PC-3 (cell line): ENCODE results near the gene LHFPL6. TPM values are rescaled to one million over a fixed set of nuclear protein-coding genes. Genes with fewer than 3 reads are reported as not detected.

Source experiments
- ATAC-seq: fragments of 200-7000 bp; cut with Tn5 transposase; 2 replicates; pipeline ENCODE4 v1.9.1; 2020; ENCODE audit warnings: mild to moderate bottlenecking, moderate library complexity
- BruUV-seq: library from RNA; stranded (reverse); fragments of 400-500 nt; replicated peaks from 2 replicates; lab custom pipeline; 2021; lab: Mats Ljungman, UMichigan
- CTCF ChIA-PET: fragments of 300-600 bp; sonication (Branson Sonifier 250); formaldehyde crosslinking; loops from one replicate; lab custom pipeline; 2022; ENCODE audit warnings: antibody characterized with exemption; lab: Charles Lee
- POLR2A ChIA-PET: fragments of 300-600 bp; sonication (Branson Sonifier 250); formaldehyde crosslinking; loops from one replicate; lab custom pipeline; 2022; ENCODE audit warnings: antibody characterized with exemption; ENCODE audit not compliant: unreplicated experiment; lab: Charles Lee
- DNase-seq: peaks from one replicate; pipeline ENCODE4 v3.0.0-alpha.2; 2015
- H2AFZ ChIP-seq: fragments of 300-600 bp; sonication (generic); 2 replicates; pipeline ENCODE4 v1.6.0; 2016; ENCODE audit warnings: antibody characterized with exemption, low read length
- H3F3A ChIP-seq: fragments of 300-600 bp; sonication (generic); one replicate; pipeline ENCODE4 v1.6.0; 2017; ENCODE audit warnings: antibody characterized with exemption, low read length, control low read depth, mild to moderate bottlenecking; ENCODE audit not compliant: unreplicated experiment
- H3K27ac ChIP-seq: fragments of 300-600 bp; sonication (generic); 2 replicates; pipeline ENCODE4 v1.5.1; 2016; ENCODE audit warnings: mild to moderate bottlenecking, low read length
- H3K27me3 ChIP-seq: fragments of 300-600 bp; sonication (generic); 2 replicates; pipeline ENCODE4 v1.6.1; 2016; ENCODE audit warnings: low read length, mixed read lengths
- H3K36me3 ChIP-seq: fragments of 300-600 bp; sonication (generic); 2 replicates; pipeline ENCODE4 v1.6.1; 2016; ENCODE audit warnings: low read depth, mixed run types, low read length, mixed read lengths
- H3K4me1 ChIP-seq: fragments of 300-600 bp; sonication (generic); 2 replicates; pipeline ENCODE4 v1.5.1; 2016; ENCODE audit warnings: low read length; ENCODE audit not compliant: insufficient read depth
- H3K4me2 ChIP-seq: fragments of 300-600 bp; sonication (generic); 2 replicates; pipeline ENCODE4 v1.6.0; 2016; ENCODE audit warnings: low read length
- H3K4me3 ChIP-seq: fragments of 300-600 bp; sonication (generic); 2 replicates; pipeline ENCODE4 v1.5.1; 2016; ENCODE audit warnings: mild to moderate bottlenecking, low read length, mixed read lengths
- H3K79me2 ChIP-seq: fragments of 300-600 bp; sonication (generic); 2 replicates; pipeline ENCODE4 v1.6.1; 2017; ENCODE audit warnings: low read length, mixed read lengths
- H3K9ac ChIP-seq: fragments of 300-600 bp; sonication (generic); 2 replicates; pipeline ENCODE4 v1.6.0; 2016; ENCODE audit warnings: mild to moderate bottlenecking, low read length
- H3K9me2 ChIP-seq: fragments of 300-600 bp; sonication (generic); replicated peaks from 2 replicates; pipeline ENCODE4 v1.6.1; 2016; ENCODE audit warnings: mixed run types, low read length, mixed read lengths
- H3K9me3 ChIP-seq: fragments of 300-600 bp; sonication (generic); 2 replicates; pipeline ENCODE4 v1.6.1; 2016; ENCODE audit warnings: low read length, mixed read lengths
- H4K20me1 ChIP-seq: fragments of 300-600 bp; sonication (generic); 2 replicates; pipeline ENCODE4 v1.6.1; 2016; ENCODE audit warnings: low read length, mixed read lengths
- CTCF ChIP-seq: fragments of 300-600 bp; sonication (generic); conservative IDR thresholded peaks from 2 replicates; pipeline ENCODE4 v1.5.1; 2017; ENCODE audit warnings: antibody characterized with exemption, low read depth, mild to moderate bottlenecking, low read length
- EZH2 ChIP-seq: fragments of 300-600 bp; sonication (generic); IDR thresholded peaks from one replicate; pipeline ENCODE4 v1.6.1; 2017; ENCODE audit warnings: antibody characterized with exemption, mild to moderate bottlenecking, low read length; ENCODE audit not compliant: unreplicated experiment
- EZH2phosphoT487 ChIP-seq: fragments of 300-600 bp; sonication (generic); IDR thresholded peaks from 2 replicates; pipeline ENCODE4 v1.6.1; 2018; ENCODE audit warnings: mild to moderate bottlenecking, antibody characterized with exemption, low read length, borderline replicate concordance
- intact Hi-C: fragments of 100-400 bp; cut with micrococcal nuclease; formaldehyde crosslinking; loops from 2 replicates; pipeline ENCODE4 v1.9.0; 2023
- total RNA-seq: library from RNA; depleted of rRNA; stranded (reverse); fragments of >200 nt; gene quantifications from 2 replicates; pipeline ENCODE4 v1.2.3, GENCODE V29; 2014

The LHFPL6 gene
- total RNA-seq, 1 experiment from 2014 or later: 7.8 TPM

GRCh38 chr13:39405596-39406205 lies 197.3 kb downstream of the LHFPL6 start:
- no TSS peak for BruUV-seq
- intact Hi-C loops: no loop called here
- H3K9ac ChIP-seq: no peak overlapping the region
- no peaks in the 10 kb centered on the region for H3K27me3 ChIP-seq
- H3F3A ChIP-seq: no peaks in the 10 kb centered on the region
- TF ChIP-seq EZH2: no peak
- TF ChIP-seq CTCF: no peak
- no peak for TF ChIP-seq EZH2phosphoT487
- no peaks in the 10 kb centered on the region for H3K4me1 ChIP-seq
- no peaks in the 10 kb centered on the region for H3K9me2 ChIP-seq
- no peak overlapping the region for H3K27ac ChIP-seq
- no peaks in the 10 kb centered on the region for H3K36me3 ChIP-seq
- no peak overlapping the region for H3K4me3 ChIP-seq
- no peak for DNase-seq
- no peaks in the 10 kb centered on the region for H3K79me2 ChIP-seq
- H4K20me1 ChIP-seq: no peaks in the 10 kb centered on the region
- ChIA-PET CTCF (no interaction called here), POLR2A (no interaction called here)
- no peak for ATAC-seq
- no peak overlapping the region for H2AFZ ChIP-seq
- H3K9me3 ChIP-seq: no peaks in the 10 kb centered on the region
- H3K4me2 ChIP-seq: no peak overlapping the region

GRCh38 chr13:39405107-39405506 lies 197.9 kb downstream of the LHFPL6 start:
- BruUV-seq: no TSS peak
- Histone ChIP-seq H3K4me2 (no peak overlapping the region), H3K4me3 (no peak overlapping the region), H3K27me3 (no peaks in the 10 kb centered on the region), H3K79me2 (no peaks in the 10 kb centered on the region), H4K20me1 (no peaks in the 10 kb centered on the region), H2AFZ (no peak overlapping the region), H3K27ac (no peak overlapping the region), H3K4me1 (no peaks in the 10 kb centered on the region), H3K9me2 (no peaks in the 10 kb centered on the region), H3F3A (no peaks in the 10 kb centered on the region), H3K9me3 (no peaks in the 10 kb centered on the region), H3K9ac (no peak overlapping the region), H3K36me3 (no peaks in the 10 kb centered on the region)
- no peak for TF ChIP-seq EZH2
- no peak for TF ChIP-seq EZH2phosphoT487
- TF ChIP-seq CTCF: no peak
- CTCF ChIA-PET: no interaction called here
- no peak for DNase-seq
- intact Hi-C loops: no loop called here
- ATAC-seq: no peak
- POLR2A ChIA-PET: no interaction called here

- no peaks in the 10 kb centered on the region for H3F3A ChIP-seq
- no peaks in the 10 kb centered on the region for H3K36me3 ChIP-seq
- H2AFZ ChIP-seq: no peak overlapping the region
- H3K4me1 ChIP-seq: no peaks in the 10 kb centered on the region
- POLR2A ChIA-PET: no interaction called here
- TF ChIP-seq EZH2phosphoT487 (no peak), CTCF (no peak), EZH2 (no peak)
- no peak for DNase-seq
- BruUV-seq: no TSS peak
- H3K9ac ChIP-seq: no peak overlapping the region
- no peaks in the 10 kb centered on the region for H3K27me3 ChIP-seq
- intact Hi-C loops: no loop called here
- ATAC-seq: no peak
- H3K27ac ChIP-seq: no peak overlapping the region
- H3K79me2 ChIP-seq: no peaks in the 10 kb centered on the region
- H3K4me3 ChIP-seq: no peak overlapping the region
- H4K20me1 ChIP-seq: no peaks in the 10 kb centered on the region
- CTCF ChIA-PET: no interaction called here
- H3K9me2 ChIP-seq: no peaks in the 10 kb centered on the region
- H3K9me3 ChIP-seq: no peaks in the 10 kb centered on the region
- H3K4me2 ChIP-seq: no peak overlapping the region
Measured at GRCh38 chr13:39403106-39403505, 199.9 kb downstream of the LHFPL6 start.
